Kidney (tissue), 14 donors: ENCODE data around the gene CPXM2. TPM values are rescaled to one million over a fixed set of nuclear protein-coding genes. Genes with fewer than 3 reads are reported as not detected.

Experiments
- DNase-seq, 5 donors: peaks; one replicate each; pipeline ENCODE4 v3.0.0-alpha.2; 2013 to 2020
- FAIRE-seq: peaks from 2 replicates; lab custom pipeline; 2012; peaks lifted over from hg19 to GRCh38; lab: Jason Lieb, UNC
- H3K27ac ChIP-seq, 2 donors: one replicate each; pipeline ENCODE4 v1.7.0; 2013; ENCODE audit warnings: low read depth in 2 of 2, low read length in 2 of 2, inconsistent platforms in 1 of 2
- H3K27me3 ChIP-seq: one replicate; pipeline ENCODE4 v1.7.1; 2013; ENCODE audit warnings: low read length, inconsistent platforms; ENCODE audit not compliant: control insufficient read depth, insufficient read depth
- H3K36me3 ChIP-seq, 3 donors: one replicate each; pipeline versions ENCODE4 v1.7.0 to v1.7.1; 2013; ENCODE audit warnings: low read length in 3 of 3, control low read depth in 1 of 3, inconsistent platforms in 1 of 3; ENCODE audit not compliant: insufficient read depth in 3 of 3, control insufficient read depth in 2 of 3
- H3K4me1 ChIP-seq, 3 donors: one replicate each; pipeline versions ENCODE4 v1.7.0 to v1.7.1; 2013; ENCODE audit warnings: low read length in 3 of 3, inconsistent platforms in 1 of 3, low read depth in 1 of 3; ENCODE audit not compliant: control insufficient read depth in 2 of 3, insufficient read depth in 2 of 3
- H3K4me3 ChIP-seq, 3 donors: one replicate each; pipeline versions ENCODE4 v1.7.0 to v1.8.1; 2013; ENCODE audit warnings: low read length in 3 of 3, control low read depth in 1 of 3, inconsistent platforms in 1 of 3
- H3K9ac ChIP-seq, 3 donors: one replicate each; pipeline versions ENCODE4 v1.7.0 to v1.7.1; 2013; ENCODE audit warnings: low read length in 3 of 3, control low read depth in 1 of 3, inconsistent platforms in 1 of 3
- H3K9me3 ChIP-seq, 3 donors: one replicate each; pipeline versions ENCODE4 v1.7.0 to v1.7.1; 2013; ENCODE audit warnings: low read length in 3 of 3, control low read depth in 1 of 3, inconsistent platforms in 1 of 3; ENCODE audit not compliant: control insufficient read depth in 2 of 3, insufficient read depth in 1 of 3
- intact Hi-C: fragments of 100-400 bp; cut with DNase I; formaldehyde crosslinking; loops from one replicate; pipeline ENCODE4 v1.11.1; 2022
- polyA plus RNA-seq: library from polyadenylated mRNA; stranded (reverse); fragments of 350-450 nt; fragmentation: Illumina TruSeq; extraction: RNeasy Lipid Tissue Mini Kit (QIAGEN cat#74804); gene quantifications from one replicate; pipeline ENCODE4 v1.2.3, GENCODE V29; 2014; ENCODE audit warnings: low read depth, low replicate concordance; ENCODE audit not compliant: insufficient read depth
- total RNA-seq: library from RNA; stranded (reverse); fragmentation: NEBNext Ultra II Directional; extraction: Animal tissue kit (Norgen Biotek cat#: 25700); gene quantifications from one replicate; pipeline ENCODE4 v1.2.1, GENCODE V29; 2021
- TF ChIP-seq, protein P1 (sequence below): IDR thresholded peaks from 3 replicates; pipeline ENCODE4 v1.5.1; 2012; ENCODE audit warnings: mild to moderate bottlenecking, moderate library complexity, borderline replicate concordance; ENCODE audit not compliant: insufficient read depth; ENCODE audit errors: extremely low read depth
- donor health status: control.
- donor health status: control.
- donor health status: control.
- donor health status: control.
- donor health status: control.
- donor health status: DM: yes; HTN: yes; CAD: no.
- donor health status: Normal renal cell carcinoma (clear cell type).

The CPXM2 gene
- total and polyA plus RNA-seq, 2 donors from 2014 or later, result 18.1 to 18.5 TPM

- no peak overlapping the region for H3K4me3 ChIP-seq
- DNase-seq (peak in 3 of 5 donors; percentile 25 to 59 (median 55)), FAIRE-seq (no peak)
- no peak overlapping the region for H3K27ac ChIP-seq
- H3K9ac ChIP-seq, result no peak overlapping the region
- intact Hi-C loops, result no loop called here
- no peaks in the 10 kb centered on the region for H3K4me1 ChIP-seq
- no peaks in the 10 kb centered on the region for H3K27me3 ChIP-seq
- H3K36me3 ChIP-seq, result no peaks in the 10 kb centered on the region
- TF ChIP-seq, protein P1, sequence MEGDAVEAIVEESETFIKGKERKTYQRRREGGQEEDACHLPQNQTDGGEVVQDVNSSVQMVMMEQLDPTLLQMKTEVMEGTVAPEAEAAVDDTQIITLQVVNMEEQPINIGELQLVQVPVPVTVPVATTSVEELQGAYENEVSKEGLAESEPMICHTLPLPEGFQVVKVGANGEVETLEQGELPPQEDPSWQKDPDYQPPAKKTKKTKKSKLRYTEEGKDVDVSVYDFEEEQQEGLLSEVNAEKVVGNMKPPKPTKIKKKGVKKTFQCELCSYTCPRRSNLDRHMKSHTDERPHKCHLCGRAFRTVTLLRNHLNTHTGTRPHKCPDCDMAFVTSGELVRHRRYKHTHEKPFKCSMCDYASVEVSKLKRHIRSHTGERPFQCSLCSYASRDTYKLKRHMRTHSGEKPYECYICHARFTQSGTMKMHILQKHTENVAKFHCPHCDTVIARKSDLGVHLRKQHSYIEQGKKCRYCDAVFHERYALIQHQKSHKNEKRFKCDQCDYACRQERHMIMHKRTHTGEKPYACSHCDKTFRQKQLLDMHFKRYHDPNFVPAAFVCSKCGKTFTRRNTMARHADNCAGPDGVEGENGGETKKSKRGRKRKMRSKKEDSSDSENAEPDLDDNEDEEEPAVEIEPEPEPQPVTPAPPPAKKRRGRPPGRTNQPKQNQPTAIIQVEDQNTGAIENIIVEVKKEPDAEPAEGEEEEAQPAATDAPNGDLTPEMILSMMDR, result no peak
- H3K9me3 ChIP-seq, result no peaks in the 10 kb centered on the region
Measured at GRCh38 chr10:123759041-123759440, 132.6 kb downstream of the CPXM2 start.

- Histone ChIP-seq H3K9ac (no peak overlapping the region), H3K27me3 (no peaks in the 10 kb centered on the region), H3K36me3 (no peaks in the 10 kb centered on the region), H3K4me3 (no peak overlapping the region), H3K9me3 (no peaks in the 10 kb centered on the region), H3K4me1 (no peaks in the 10 kb centered on the region), H3K27ac (no peak overlapping the region)
- TF ChIP-seq, protein P1, result no peak
- intact Hi-C loops, result no loop called here
- DNase-seq, result no peak
- no peak for FAIRE-seq
Measured at GRCh38 chr10:123757853-123758252, 133.8 kb downstream of the CPXM2 start.

DNA sequence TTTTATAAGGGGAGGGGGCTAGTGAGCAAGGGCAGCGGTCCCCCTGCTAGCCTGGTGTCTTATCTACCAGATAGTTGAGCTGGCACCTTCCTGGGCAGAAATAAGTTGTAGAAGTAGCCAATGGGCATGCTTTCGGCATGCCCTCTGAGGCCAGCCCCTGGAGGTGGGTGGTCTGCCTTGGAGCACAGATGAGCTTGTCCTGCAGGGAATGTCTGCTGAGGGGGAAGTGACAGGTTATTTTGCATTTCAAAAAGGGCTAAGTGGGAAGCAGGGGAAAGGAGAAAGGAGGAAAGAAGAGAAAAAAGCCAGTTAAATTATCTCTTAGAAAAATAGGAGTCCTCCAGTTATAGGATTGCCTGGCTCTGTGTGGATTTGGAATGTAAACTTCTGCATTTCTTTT, 136.5 kb downstream of the CPXM2 start:
- intact Hi-C loops, result no loop called here
- no peak overlapping the region for H3K4me3 ChIP-seq
- H3K36me3 ChIP-seq, result no peaks in the 10 kb centered on the region
- H3K9me3 ChIP-seq, result peaks cover 0 to 7% (median 0%) of the 10 kb centered on the region in 3 donors
- H3K27me3 ChIP-seq, result no peaks in the 10 kb centered on the region
- no peak for FAIRE-seq
- H3K4me1 ChIP-seq, result no peaks in the 10 kb centered on the region
- no peak for DNase-seq
- no peak overlapping the region for H3K9ac ChIP-seq
- H3K27ac ChIP-seq, result no peak overlapping the region
- TF ChIP-seq, protein P1, result no peak

DNA sequence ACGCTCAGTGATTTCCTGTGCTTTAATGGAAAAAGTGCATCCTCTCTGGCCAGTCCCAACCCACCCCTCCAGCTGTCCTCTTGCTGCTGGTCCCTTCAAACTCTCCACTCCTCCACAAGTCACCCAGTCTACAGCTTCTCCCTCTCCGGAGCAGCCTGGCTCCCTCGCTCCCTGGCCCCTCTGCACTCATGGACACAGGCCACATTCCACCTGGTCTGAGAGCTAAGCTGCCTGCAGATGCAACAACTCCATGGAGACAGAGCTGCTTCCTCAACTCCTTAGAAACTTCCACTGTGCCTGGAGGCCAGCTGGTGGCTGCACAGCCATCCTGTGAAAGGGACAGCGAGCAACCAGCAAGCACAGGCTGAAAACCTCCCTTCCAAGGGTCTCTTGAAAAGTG, 137.5 kb downstream of the CPXM2 start:
- TF ChIP-seq, protein P1, result no peak
- intact Hi-C loops, result no loop called here
- H3K27me3 ChIP-seq, result no peaks in the 10 kb centered on the region
- no peak for DNase-seq
- H3K9ac ChIP-seq, result no peak overlapping the region
- H3K9me3 ChIP-seq, result peaks cover 0 to 7% (median 0%) of the 10 kb centered on the region in 3 donors
- H3K4me1 ChIP-seq, result no peaks in the 10 kb centered on the region
- no peak overlapping the region for H3K27ac ChIP-seq
- no peak for FAIRE-seq
- H3K4me3 ChIP-seq, result no peak overlapping the region
- no peaks in the 10 kb centered on the region for H3K36me3 ChIP-seq
